GM06990 (cell line): Measurements from ENCODE around the gene CCDC77.

Experiments used
- DNase-seq: peaks from one replicate; pipeline ENCODE4 v3.0.0-alpha.2; 2011; ENCODE audit not compliant: insufficient read length; ENCODE audit errors: extremely low read depth
- H3K27me3 ChIP-seq: replicated peaks from 2 replicates; pipeline ENCODE4 v1.6.0; 2011; ENCODE audit warnings: low read length; ENCODE audit not compliant: control insufficient read depth, insufficient read depth
- H3K36me3 ChIP-seq: 2 replicates; pipeline ENCODE4 v1.5.1; 2011; ENCODE audit warnings: low read length; ENCODE audit not compliant: control insufficient read depth, insufficient read depth
- H3K4me3 ChIP-seq: replicated peaks from 2 replicates; pipeline ENCODE4 v1.5.1; 2011; ENCODE audit warnings: low read depth, mild to moderate bottlenecking, control low read depth, low read length
- TF ChIP-seq, protein P1 (sequence below): IDR thresholded peaks from 2 replicates; pipeline ENCODE4 v1.5.1; 2011; ENCODE audit warnings: low read length, control low read depth, mild to moderate bottlenecking, inconsistent platforms; ENCODE audit not compliant: insufficient read depth, poor library complexity, severe bottlenecking

The CCDC77 gene

GRCh38 chr12:447141-447540, 45.7 kb downstream of the CCDC77 start:
- no peak for DNase-seq
- TF ChIP-seq, protein P1, sequence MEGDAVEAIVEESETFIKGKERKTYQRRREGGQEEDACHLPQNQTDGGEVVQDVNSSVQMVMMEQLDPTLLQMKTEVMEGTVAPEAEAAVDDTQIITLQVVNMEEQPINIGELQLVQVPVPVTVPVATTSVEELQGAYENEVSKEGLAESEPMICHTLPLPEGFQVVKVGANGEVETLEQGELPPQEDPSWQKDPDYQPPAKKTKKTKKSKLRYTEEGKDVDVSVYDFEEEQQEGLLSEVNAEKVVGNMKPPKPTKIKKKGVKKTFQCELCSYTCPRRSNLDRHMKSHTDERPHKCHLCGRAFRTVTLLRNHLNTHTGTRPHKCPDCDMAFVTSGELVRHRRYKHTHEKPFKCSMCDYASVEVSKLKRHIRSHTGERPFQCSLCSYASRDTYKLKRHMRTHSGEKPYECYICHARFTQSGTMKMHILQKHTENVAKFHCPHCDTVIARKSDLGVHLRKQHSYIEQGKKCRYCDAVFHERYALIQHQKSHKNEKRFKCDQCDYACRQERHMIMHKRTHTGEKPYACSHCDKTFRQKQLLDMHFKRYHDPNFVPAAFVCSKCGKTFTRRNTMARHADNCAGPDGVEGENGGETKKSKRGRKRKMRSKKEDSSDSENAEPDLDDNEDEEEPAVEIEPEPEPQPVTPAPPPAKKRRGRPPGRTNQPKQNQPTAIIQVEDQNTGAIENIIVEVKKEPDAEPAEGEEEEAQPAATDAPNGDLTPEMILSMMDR = no peak
- H3K36me3 ChIP-seq = no peaks in the 10 kb centered on the region
- no peak overlapping the region for H3K4me3 ChIP-seq
- H3K27me3 ChIP-seq = no peaks in the 10 kb centered on the region

DNA sequence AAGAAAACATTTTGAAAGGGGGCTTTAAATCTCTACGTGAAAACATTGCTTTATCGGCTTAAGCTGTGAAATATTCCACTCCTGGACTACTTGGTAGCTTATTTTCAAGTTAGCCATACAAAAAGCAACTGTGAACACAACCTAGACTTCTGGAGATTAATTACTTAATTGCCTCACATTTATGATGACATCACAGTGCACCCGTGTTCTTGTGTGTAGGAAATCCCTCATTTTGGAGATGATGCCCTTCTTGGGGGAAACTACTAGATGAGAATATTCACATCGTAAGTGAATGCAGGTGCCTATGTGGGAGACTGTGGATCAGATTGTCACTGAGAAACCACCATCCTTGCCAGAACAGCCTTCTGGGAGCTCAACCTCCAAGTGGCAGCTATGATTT, 47.8 kb downstream of the CCDC77 start:
- DNase-seq = no peak
- no peaks in the 10 kb centered on the region for H3K36me3 ChIP-seq
- TF ChIP-seq, protein P1 = no peak
- H3K4me3 ChIP-seq = no peak overlapping the region
- H3K27me3 ChIP-seq = no peaks in the 10 kb centered on the region

DNA sequence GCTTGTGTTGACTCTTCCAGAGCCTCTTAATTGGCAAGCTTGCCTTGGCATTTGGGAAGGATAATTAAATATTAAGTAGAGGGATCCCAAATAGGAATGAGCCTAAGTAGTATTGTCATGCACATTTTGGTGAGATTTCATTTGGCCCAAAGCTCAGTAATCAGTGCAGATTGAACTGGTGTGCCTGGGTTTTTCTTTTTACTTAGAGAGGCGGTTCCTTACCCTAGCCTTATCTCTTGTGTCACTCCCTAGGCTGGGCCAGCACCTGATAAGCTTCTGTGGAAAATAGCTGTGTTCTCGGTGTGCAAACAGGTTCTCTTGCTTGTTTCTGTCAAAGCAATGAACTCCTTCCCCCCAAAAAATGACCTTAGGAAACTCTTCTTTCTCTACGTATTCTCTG, 49.0 kb downstream of the CCDC77 start:
- Histone ChIP-seq H3K36me3 (no peaks in the 10 kb centered on the region), H3K4me3 (no peak overlapping the region), H3K27me3 (no peaks in the 10 kb centered on the region)
- TF ChIP-seq, protein P1 = no peak
- no peak for DNase-seq

- H3K4me3 ChIP-seq = no peak overlapping the region
- H3K36me3 ChIP-seq = no peaks in the 10 kb centered on the region
- TF ChIP-seq, protein P1 = peak; percentile 77
- DNase-seq = peak; percentile 73
- no peaks in the 10 kb centered on the region for H3K27me3 ChIP-seq
These were observed 51.3 kb downstream of the CCDC77 start for GRCh38 chr12:452667-453210.

DNA sequence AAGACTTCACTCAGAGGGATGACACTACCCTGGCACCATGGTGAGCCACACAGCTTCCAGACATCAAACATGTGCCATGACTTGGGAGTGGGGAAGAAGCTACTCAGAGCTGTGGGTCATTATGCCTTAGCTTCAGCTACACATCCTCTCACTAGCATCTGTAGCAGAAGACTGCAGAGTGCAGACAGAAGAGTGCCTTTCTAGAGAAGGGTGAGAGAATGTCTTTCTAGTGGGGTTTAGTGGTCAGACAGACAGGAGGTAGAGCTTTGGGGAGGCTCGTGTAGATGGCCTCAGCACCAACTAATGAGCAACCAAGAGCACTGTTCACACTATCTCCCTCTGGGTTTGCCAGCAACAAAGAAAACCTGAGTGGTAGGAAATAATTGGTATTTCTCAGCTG, 53.4 kb downstream of the CCDC77 start:
- Histone ChIP-seq H3K36me3 (no peaks in the 10 kb centered on the region), H3K4me3 (no peak overlapping the region), H3K27me3 (no peaks in the 10 kb centered on the region; the same call in 1 of the 2 replicates)
- TF ChIP-seq, protein P1 = no peak
- no peak for DNase-seq

DNA sequence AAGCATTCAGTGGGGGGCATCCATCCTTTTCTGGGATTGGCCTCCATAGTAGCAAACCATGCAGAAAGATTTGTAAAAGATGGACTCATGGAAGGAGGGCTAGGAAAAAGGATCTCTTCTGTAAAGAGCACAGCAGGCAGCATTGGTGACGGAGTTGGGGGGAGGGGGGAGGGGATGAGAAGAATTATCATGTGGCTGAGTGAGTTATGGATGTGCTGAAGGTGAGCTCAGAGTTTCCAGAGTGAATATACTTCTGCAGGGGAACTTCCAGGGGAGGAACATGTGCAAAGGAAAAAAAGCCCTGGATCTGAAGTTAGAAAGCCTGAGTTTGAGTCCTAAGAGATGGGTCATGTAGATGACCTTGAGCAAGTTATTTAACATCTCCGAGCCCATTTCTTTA, 54.4 kb downstream of the CCDC77 start:
- no peaks in the 10 kb centered on the region; the same call in 1 of the 2 replicates for H3K27me3 ChIP-seq
- no peak overlapping the region for H3K4me3 ChIP-seq
- H3K36me3 ChIP-seq = no peaks in the 10 kb centered on the region
- TF ChIP-seq, protein P1 = no peak
- DNase-seq = no peak
